ENCODE results near the gene NXPH2. TPM values are rescaled to one million over a fixed set of nuclear protein-coding genes. Genes with fewer than 3 reads are reported as not detected.
"Not testable (repeated sequence)": the region's sequence is repeated elsewhere in the genome, so short reads cannot be mapped to it uniquely, and the experiment has no call there.

The NXPH2 gene
- total RNA-seq, 2 experiments from 2014 or later = not detected

DNA sequence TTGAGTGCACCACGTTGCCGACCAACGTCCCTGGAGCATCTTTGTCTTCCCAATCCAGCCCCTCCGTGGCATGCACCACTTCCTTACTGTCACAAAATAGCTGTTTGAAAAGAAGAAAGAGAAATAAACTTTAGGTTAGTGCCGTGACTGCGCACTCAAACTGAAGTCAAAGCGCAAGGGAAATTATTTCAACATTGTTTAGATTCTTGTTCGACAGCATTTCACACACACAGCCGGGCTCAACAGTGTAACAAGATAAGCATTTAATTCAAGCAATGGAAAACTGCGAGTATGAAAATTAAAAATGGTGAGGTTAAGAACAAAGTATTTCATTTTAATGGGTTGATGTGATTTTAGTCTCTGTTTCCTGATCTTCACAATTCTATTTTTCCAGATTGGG, 108.6 kb downstream of the NXPH2 start:
- ATAC-seq (ENCODE audit: low read depth) = no peak
- H3K36me3 Mint-ChIP-seq = no peaks in the 10 kb centered on the region
- POLR2A ChIA-PET = no interaction called here
- no peak overlapping the region for H3K4me3 Mint-ChIP-seq
- no peaks in the 10 kb centered on the region for H3K4me1 Mint-ChIP-seq
- no peaks in the 10 kb centered on the region for H3K9me3 Mint-ChIP-seq
- H3K27me3 Mint-ChIP-seq = peaks cover 3% of the 10 kb centered on the region
- no peak overlapping the region for H3K27ac Mint-ChIP-seq
- DNase-seq = no peak

DNA sequence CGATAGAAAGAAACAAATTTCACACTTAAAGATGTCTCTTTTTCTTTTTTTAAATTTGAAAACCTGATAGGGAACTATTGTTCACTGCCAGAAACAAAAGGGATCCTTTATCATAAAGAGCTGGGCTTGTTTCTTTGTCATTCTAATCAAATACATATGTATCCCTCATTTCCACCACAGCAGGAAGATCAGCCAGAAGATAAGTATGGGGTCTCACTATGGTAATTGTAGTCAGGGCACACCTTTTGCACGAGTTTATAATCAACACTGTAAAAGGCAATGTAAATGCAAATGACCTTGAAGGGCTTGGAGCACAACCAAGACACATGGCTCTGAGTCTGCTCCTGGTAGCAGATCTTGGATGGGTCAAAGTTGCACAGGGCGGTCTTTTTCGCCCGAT, 109.5 kb downstream of the NXPH2 start:
- Mint-ChIP-seq H3K4me1 (no peaks in the 10 kb centered on the region), H3K27ac (no peak overlapping the region), H3K9me3 (no peaks in the 10 kb centered on the region), H3K4me3 (no peak overlapping the region), H3K36me3 (no peaks in the 10 kb centered on the region), H3K27me3 (peaks cover 7% of the 10 kb centered on the region)
- DNase-seq (no peak), ATAC-seq (ENCODE audit: low read depth) (no peak)
- POLR2A ChIA-PET = no interaction called here

DNA sequence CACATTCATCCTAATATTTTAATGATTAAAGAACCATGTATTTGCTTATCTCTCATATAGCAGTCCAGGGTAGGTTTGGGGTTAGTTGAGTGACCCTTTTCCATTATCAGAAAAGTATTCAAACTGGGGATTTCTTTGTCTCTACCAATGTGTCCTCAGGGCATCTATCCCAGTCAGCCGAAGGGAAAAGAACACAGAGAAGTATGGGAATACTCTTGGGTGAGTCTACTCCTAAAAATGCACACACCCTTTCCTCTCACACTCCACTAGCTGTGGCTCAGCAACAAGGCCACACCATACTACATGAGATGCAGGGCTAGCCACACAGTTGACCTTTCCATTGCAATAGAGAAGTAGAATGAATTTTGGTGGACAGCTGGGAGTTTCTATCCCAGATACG, 114.3 kb downstream of the NXPH2 start:
- Mint-ChIP-seq H3K4me3 (no peak overlapping the region), H3K27me3 (peaks cover 4% of the 10 kb centered on the region)
- POLR2A ChIA-PET = no interaction called here

GRCh38 chr2:138658187-138658894, 121.8 kb downstream of the NXPH2 start:
- DNase-seq = no peak
- no peaks in the 10 kb centered on the region for H3K36me3 Mint-ChIP-seq
- no peak overlapping the region for H3K27ac Mint-ChIP-seq
- no peak overlapping the region for H3K4me3 Mint-ChIP-seq
- no peak for ATAC-seq (ENCODE audit: low read depth)
- POLR2A ChIA-PET = no interaction called here
- no peaks in the 10 kb centered on the region for H3K4me1 Mint-ChIP-seq
- no peaks in the 10 kb centered on the region for H3K9me3 Mint-ChIP-seq
- peaks cover 2% of the 10 kb centered on the region for H3K27me3 Mint-ChIP-seq

More for the DNA sequence above, 114.3 kb downstream of the NXPH2 start:
- ATAC-seq (ENCODE audit: low read depth) (no peak), DNase-seq (no peak)
- no peak overlapping the region for H3K27ac Mint-ChIP-seq
- no peaks in the 10 kb centered on the region for H3K36me3 Mint-ChIP-seq
- H3K4me1 Mint-ChIP-seq = no peaks in the 10 kb centered on the region
- no peaks in the 10 kb centered on the region for H3K9me3 Mint-ChIP-seq

- ATAC-seq (ENCODE audit: low read depth) (no peak), DNase-seq (no peak)
- Mint-ChIP-seq H3K27ac (no peak overlapping the region), H3K9me3 (no peaks in the 10 kb centered on the region), H3K36me3 (no peaks in the 10 kb centered on the region), H3K4me1 (no peaks in the 10 kb centered on the region), H3K27me3 (peaks cover 2% of the 10 kb centered on the region), H3K4me3 (no peak overlapping the region)
- POLR2A ChIA-PET = no interaction called here
Observed at GRCh38 chr2:138654146-138654545, 126.0 kb downstream of the NXPH2 start.

DNA sequence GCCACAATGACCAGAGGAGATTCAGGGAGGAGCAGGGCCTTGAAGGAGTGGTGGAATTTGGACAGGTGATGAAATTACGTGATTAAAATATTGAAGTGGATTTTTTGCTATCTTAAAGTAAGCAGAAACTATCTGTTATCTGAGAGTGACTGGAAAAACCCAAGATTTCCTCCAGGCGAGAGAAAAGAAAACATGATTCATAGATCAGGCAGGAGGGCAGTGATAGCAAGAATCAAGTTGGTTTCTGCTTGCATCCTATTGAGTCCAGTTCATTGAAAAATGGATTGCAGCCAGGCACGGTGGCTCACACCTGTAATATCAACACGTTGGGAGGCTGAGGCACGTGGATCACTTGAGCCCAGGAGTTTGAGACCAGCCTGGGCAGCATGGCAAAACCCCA, 127.8 kb downstream of the NXPH2 start:
- Mint-ChIP-seq H3K4me3 (no peak overlapping the region), H3K27ac (no peak overlapping the region), H3K4me1 (no peaks in the 10 kb centered on the region), H3K36me3 (no peaks in the 10 kb centered on the region), H3K27me3 (no peaks in the 10 kb centered on the region), H3K9me3 (no peaks in the 10 kb centered on the region)
- DNase-seq = no peak
- ATAC-seq (ENCODE audit: low read depth) = no peak
- POLR2A ChIA-PET = no interaction called here

GRCh38 chr2:138649571-138649970, 130.6 kb downstream of the NXPH2 start:
- ATAC-seq (ENCODE audit: low read depth) (no peak), DNase-seq (no peak)
- no peaks in the 10 kb centered on the region for H3K4me1 Mint-ChIP-seq
- H3K27ac Mint-ChIP-seq = no peak overlapping the region
- POLR2A ChIA-PET = no interaction called here
- H3K27me3 Mint-ChIP-seq = no peaks in the 10 kb centered on the region
- H3K4me3 Mint-ChIP-seq = no peak overlapping the region
- no peaks in the 10 kb centered on the region for H3K9me3 Mint-ChIP-seq
- H3K36me3 Mint-ChIP-seq = no peaks in the 10 kb centered on the region

GRCh38 chr2:138648606-138649005, 131.6 kb downstream of the NXPH2 start:
- no peak for ATAC-seq (ENCODE audit: low read depth)
- no peaks in the 10 kb centered on the region for H3K4me1 Mint-ChIP-seq
- H3K36me3 Mint-ChIP-seq = no peaks in the 10 kb centered on the region
- no peak for DNase-seq
- POLR2A ChIA-PET = no interaction called here
- H3K27ac Mint-ChIP-seq = no peak overlapping the region
- no peak overlapping the region for H3K4me3 Mint-ChIP-seq
- no peaks in the 10 kb centered on the region for H3K9me3 Mint-ChIP-seq
- H3K27me3 Mint-ChIP-seq = no peaks in the 10 kb centered on the region

- H3K4me1 Mint-ChIP-seq; H3K9me3 Mint-ChIP-seq; DNase-seq; H3K27ac Mint-ChIP-seq; ATAC-seq (ENCODE audit: low read depth); POLR2A ChIA-PET; H3K27me3 Mint-ChIP-seq; H3K36me3 Mint-ChIP-seq; H3K4me3 Mint-ChIP-seq: not testable (repeated sequence)
Observed at GRCh38 chr2:138644776-138645175, 135.4 kb downstream of the NXPH2 start.

GRCh38 chr2:138640921-138641676, 139.1 kb downstream of the NXPH2 start:
- H3K9me3 Mint-ChIP-seq = peaks cover 5% of the 10 kb centered on the region

GRCh38 chr2:138637686-138638085, 142.5 kb downstream of the NXPH2 start:
- Mint-ChIP-seq H3K9me3 (peaks cover 5% of the 10 kb centered on the region), H3K27ac (no peak overlapping the region), H3K4me1 (no peaks in the 10 kb centered on the region), H3K4me3 (no peak overlapping the region), H3K36me3 (no peaks in the 10 kb centered on the region), H3K27me3 (peaks cover 3% of the 10 kb centered on the region)
- ATAC-seq (ENCODE audit: low read depth) = no peak
- POLR2A ChIA-PET = no interaction called here
- no peak for DNase-seq

More at GRCh38 chr2:138640921-138641676, 139.1 kb downstream of the NXPH2 start:
- no peak for ATAC-seq (ENCODE audit: low read depth)
- Mint-ChIP-seq H3K4me1 (no peaks in the 10 kb centered on the region), H3K36me3 (no peaks in the 10 kb centered on the region), H3K4me3 (no peak overlapping the region), H3K27ac (no peak overlapping the region), H3K27me3 (peaks cover 1% of the 10 kb centered on the region)
- POLR2A ChIA-PET = no interaction called here
- DNase-seq = no peak

DNA sequence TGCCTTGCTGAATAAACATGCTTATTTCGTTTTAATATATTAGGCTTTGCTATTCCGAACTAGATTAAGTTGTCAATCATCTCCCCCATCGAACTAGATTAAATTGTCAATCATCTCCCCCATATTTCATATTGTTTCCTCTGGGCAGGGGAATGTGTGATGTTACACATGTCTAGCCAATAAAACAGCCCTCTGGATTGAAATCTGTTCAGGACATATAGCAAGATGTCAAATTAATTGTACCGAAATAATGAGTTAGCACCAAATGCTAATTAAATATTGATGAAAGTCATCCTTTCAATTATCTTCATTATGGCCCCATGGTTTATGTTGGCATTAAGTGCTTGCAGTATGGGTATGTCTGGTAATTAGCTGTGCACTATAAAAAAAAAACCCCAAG, 143.1 kb downstream of the NXPH2 start:
- DNase-seq (no peak), ATAC-seq (ENCODE audit: low read depth) (no peak)
- POLR2A ChIA-PET = no interaction called here
- peaks cover 2% of the 10 kb centered on the region for H3K27me3 Mint-ChIP-seq
- no peaks in the 10 kb centered on the region for H3K36me3 Mint-ChIP-seq
- H3K4me1 Mint-ChIP-seq = no peaks in the 10 kb centered on the region
- no peak overlapping the region for H3K4me3 Mint-ChIP-seq
- H3K9me3 Mint-ChIP-seq = no peaks in the 10 kb centered on the region
- H3K27ac Mint-ChIP-seq = no peak overlapping the region

GRCh38 chr2:138633049-138633448, 147.1 kb downstream of the NXPH2 start:
- Mint-ChIP-seq H3K9me3 (no peaks in the 10 kb centered on the region), H3K27me3 (peaks cover 2% of the 10 kb centered on the region), H3K4me1 (no peaks in the 10 kb centered on the region), H3K27ac (no peak overlapping the region), H3K36me3 (no peaks in the 10 kb centered on the region), H3K4me3 (no peak overlapping the region)
- POLR2A ChIA-PET = no interaction called here
- ATAC-seq (ENCODE audit: low read depth) = no peak
- DNase-seq = no peak

GRCh38 chr2:138632066-138632620, 148.0 kb downstream of the NXPH2 start:
- ATAC-seq (ENCODE audit: low read depth) (no peak), DNase-seq (no peak)
- Mint-ChIP-seq H3K9me3 (peaks cover 1% of the 10 kb centered on the region), H3K36me3 (no peaks in the 10 kb centered on the region), H3K27ac (no peak overlapping the region), H3K4me3 (no peak overlapping the region), H3K4me1 (no peaks in the 10 kb centered on the region), H3K27me3 (peaks cover 4% of the 10 kb centered on the region)
- POLR2A ChIA-PET = no interaction called here
